Tibial nerve (tissue), 3 donors: Measurements from ENCODE around the gene TAPT1.

Experiments
- CTCF ChIP-seq, 5 experiments: fragments of 200-600 bp in 3 of 5; fragments of 450-650 bp in 2 of 5; sonication (generic) in 3 of 5; IDR thresholded peaks; one replicate each; pipeline ENCODE4 v1.5.1; 2016 to 2019; ENCODE audit warnings: antibody characterized with exemption in 5 of 5, mild to moderate bottlenecking in 3 of 5, moderate library complexity in 2 of 5
- POLR2A ChIP-seq, 2 donors: fragments of 450-650 bp; IDR thresholded peaks; one replicate each; pipeline ENCODE4 v1.6.1; 2017; ENCODE audit warnings: antibody characterized with exemption in 2 of 2, mild to moderate bottlenecking in 2 of 2, moderate library complexity in 2 of 2

GRCh38 chr4:16229604-16230003 is 3.3 kb upstream of the TAPT1 start:
- TF ChIP-seq POLR2A (IDR thresholded peaks at IDR 0.05), result no peak
- no peak for TF ChIP-seq CTCF (IDR thresholded peaks at IDR 0.05)
